ENCODE measurements around the gene DIP2A.

- no peak for TF ChIP-seq EZH2phosphoT487 (IDR thresholded peaks at IDR 0.05; ENCODE audit: low read depth)
- no peak for TF ChIP-seq CTCF (IDR thresholded peaks at IDR 0.05; ENCODE audit: low read depth, low read length)
These were observed 148.9 kb downstream of the DIP2A start for GRCh38 chr21:46607636-46608035.

Measured in OCI-LY3 (cell line).